Stimulated activated CD4-positive, alpha-beta T cell treated with anti-CD3 and anti-CD28 coated beads, Interleukin-4, amount 100 ng/mL, for 24 hours (primary cell): ENCODE data around the gene CCDC157.

Experiments used
- DNase-seq: peaks from one replicate; pipeline ENCODE4 v3.0.0-alpha.2; 2020

The CCDC157 gene

GRCh38 chr22:30416837-30417236, 60.0 kb downstream of the CCDC157 start:
- no peak for DNase-seq

- DNase-seq: no peak
Measured at GRCh38 chr22:30420347-30421125, 63.7 kb downstream of the CCDC157 start.

GRCh38 chr22:30421695-30422480, 65.1 kb downstream of the CCDC157 start:
- peak; percentile 22 for DNase-seq

- DNase-seq: peak; percentile 63
Measured at GRCh38 chr22:30422481-30423300, 65.9 kb downstream of the CCDC157 start.

GRCh38 chr22:30423301-30423958, 66.6 kb downstream of the CCDC157 start:
- DNase-seq: peak; percentile 76

GRCh38 chr22:30423959-30424533, 67.2 kb downstream of the CCDC157 start:
- peak; percentile 99 for DNase-seq

GRCh38 chr22:30424534-30425326, 67.9 kb downstream of the CCDC157 start:
- peak; percentile 25 for DNase-seq

- no peak for DNase-seq
Measured at GRCh38 chr22:30425327-30425615, 68.5 kb downstream of the CCDC157 start.

GRCh38 chr22:30425616-30426387, 69.0 kb downstream of the CCDC157 start, which contains the start of gene MTFP1:
Gene MTFP1 (plus strand): TSS chr22:30425768. CDS start chr22:30425880, 112 bp downstream.
- peak; percentile 52 for DNase-seq
